GM18868 (cell line): ENCODE measurements around the gene GPBP1.
"Not testable (repeated sequence)": the region's sequence is repeated elsewhere in the genome, so short reads cannot be mapped to it uniquely, and the experiment has no call there.

Source experiments
- ATAC-seq: cut with Tn5 transposase; IDR thresholded peaks from one replicate; pipeline ENCODE4 v1.9.1; 2021; ENCODE audit warnings: mild to moderate bottlenecking, moderate library complexity; ENCODE audit not compliant: unreplicated experiment

GPBP1 gene

GRCh38 chr5:57173319-57174127 lies at the start of gene GPBP1:
TSS of gene GPBP1 (plus strand) at chr5:57174059. CDS start at chr5:57214131, 40,072 bp downstream.
- peak; percentile 72 for ATAC-seq

- peak; percentile 52 for ATAC-seq
These were observed 45.5 kb upstream of the GPBP1 start for GRCh38 chr5:57128325-57128724.

GRCh38 chr5:57133574-57133973 lies 40.3 kb upstream of the GPBP1 start:
- no peak for ATAC-seq

- no peak for ATAC-seq
These were observed 36.5 kb upstream of the GPBP1 start for GRCh38 chr5:57137401-57137800.

- no peak for ATAC-seq
These were observed 21.5 kb upstream of the GPBP1 start for GRCh38 chr5:57152316-57152715.

- no peak for ATAC-seq
These were observed 18.8 kb upstream of the GPBP1 start for GRCh38 chr5:57155033-57155432.

- ATAC-seq = no peak
These were observed 16.7 kb upstream of the GPBP1 start for GRCh38 chr5:57157131-57157530.

- no peak for ATAC-seq
These were observed 16.2 kb upstream of the GPBP1 start for GRCh38 chr5:57157666-57158065.

GRCh38 chr5:57163553-57164006 lies 10.3 kb upstream of the GPBP1 start:
- no peak for ATAC-seq

- ATAC-seq = no peak
These were observed 9.7 kb upstream of the GPBP1 start for GRCh38 chr5:57164124-57164523.

GRCh38 chr5:57165171-57165570 lies 8.7 kb upstream of the GPBP1 start:
- ATAC-seq = not testable (repeated sequence)

GRCh38 chr5:57166276-57166675 lies 7.6 kb upstream of the GPBP1 start:
- peak; percentile 94 for ATAC-seq

GRCh38 chr5:57167201-57167600 lies 6.7 kb upstream of the GPBP1 start:
- ATAC-seq = no peak

GRCh38 chr5:57170116-57170515 lies 3.7 kb upstream of the GPBP1 start:
- ATAC-seq = not testable (repeated sequence)

GRCh38 chr5:57171816-57172465 lies 1.9 kb upstream of the GPBP1 start:
- ATAC-seq = no peak

- no peak for ATAC-seq
These were observed 1.2 kb upstream of the GPBP1 start for GRCh38 chr5:57172466-57173318.

- ATAC-seq = no peak
These were observed 450 bp downstream of the GPBP1 start for GRCh38 chr5:57174128-57174889.

- ATAC-seq = no peak
These were observed 1.1 kb downstream of the GPBP1 start for GRCh38 chr5:57174890-57175510.

GRCh38 chr5:57175551-57176309 lies 1.9 kb downstream of the GPBP1 start:
- ATAC-seq = no peak
